ENCODE results near the gene TOMM5. TPM values are rescaled to one million over a fixed set of nuclear protein-coding genes. Genes with fewer than 3 reads are reported as not detected.

Gene TOMM5
- total RNA-seq, 1 donor from 2014 or later, result 103 TPM

DNA sequence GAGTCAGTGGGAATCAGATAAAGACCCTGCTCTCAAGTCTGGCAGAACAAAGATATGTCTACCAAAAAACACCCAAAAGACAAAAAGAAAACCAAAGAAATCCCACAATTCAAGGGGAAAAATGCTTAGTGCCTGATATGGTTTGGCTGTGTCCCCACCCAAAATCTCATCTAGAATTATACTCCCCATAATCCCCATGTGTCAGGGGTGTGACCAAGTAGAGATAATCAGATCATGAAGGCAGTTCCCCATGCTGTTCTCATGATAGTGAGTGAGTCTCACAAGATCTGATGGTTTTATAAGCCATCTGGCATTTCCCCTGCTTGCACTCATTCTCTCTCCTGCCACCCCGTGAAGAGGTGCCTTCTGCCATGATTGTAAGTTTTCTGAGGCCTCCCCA lies 29.6 kb downstream of the TOMM5 start:
- Mint-ChIP-seq H3K4me3 (ENCODE audit: low read depth) (no peak overlapping the region), H3K27ac (no peak overlapping the region), H3K36me3 (ENCODE audit: insufficient read depth) (peaks cover 23% of the 10 kb centered on the region), H3K4me1 (ENCODE audit: low read depth) (no peaks in the 10 kb centered on the region), H3K9me3 (ENCODE audit: low read depth) (peaks cover 11% of the 10 kb centered on the region), H3K27me3 (no peaks in the 10 kb centered on the region)
- DNase-seq (ENCODE audit: low spot score, unreplicated experiment), result no peak
- TF ChIP-seq CTCF (IDR thresholded peaks at IDR 0.05; ENCODE audit: unreplicated experiment), result no peak

DNA sequence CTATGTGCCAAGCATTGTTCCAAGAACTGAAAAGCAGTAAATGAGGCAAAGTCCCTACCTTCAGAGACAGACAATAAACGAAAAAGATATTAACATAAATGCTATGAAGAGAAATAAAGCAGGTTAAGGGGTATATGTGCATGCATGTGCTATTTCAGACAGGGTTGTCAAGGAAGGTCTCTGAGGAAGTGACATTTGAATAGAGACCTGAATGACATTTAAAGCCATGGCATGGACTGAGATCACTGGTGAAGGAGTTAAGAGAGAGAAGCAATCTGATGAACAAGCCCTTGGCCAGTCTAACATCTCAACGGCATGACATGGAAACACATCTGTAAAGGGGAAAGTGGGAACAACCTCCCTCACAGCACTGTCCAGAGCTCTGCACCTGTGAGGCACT lies 30.7 kb downstream of the TOMM5 start:
- Mint-ChIP-seq H3K27ac (no peak overlapping the region), H3K36me3 (ENCODE audit: insufficient read depth) (peaks cover 21% of the 10 kb centered on the region), H3K4me1 (ENCODE audit: low read depth) (no peaks in the 10 kb centered on the region), H3K27me3 (no peaks in the 10 kb centered on the region), H3K4me3 (ENCODE audit: low read depth) (no peak overlapping the region), H3K9me3 (ENCODE audit: low read depth) (peaks cover 11% of the 10 kb centered on the region)
- DNase-seq (ENCODE audit: low spot score, unreplicated experiment), result no peak
- TF ChIP-seq CTCF (IDR thresholded peaks at IDR 0.05; ENCODE audit: unreplicated experiment), result no peak

GRCh38 chr9:37559855-37560592 lies 32.4 kb downstream of the TOMM5 start:
- no peak for DNase-seq (ENCODE audit: low spot score, unreplicated experiment)
- peaks cover 7% of the 10 kb centered on the region for H3K9me3 Mint-ChIP-seq (ENCODE audit: low read depth)
- H3K27ac Mint-ChIP-seq, result no peak overlapping the region
- TF ChIP-seq CTCF (IDR thresholded peaks at IDR 0.05; ENCODE audit: unreplicated experiment), result no peak
- no peaks in the 10 kb centered on the region for H3K4me1 Mint-ChIP-seq (ENCODE audit: low read depth)
- peaks cover 19% of the 10 kb centered on the region for H3K36me3 Mint-ChIP-seq (ENCODE audit: insufficient read depth)
- H3K27me3 Mint-ChIP-seq, result no peaks in the 10 kb centered on the region
- no peak overlapping the region for H3K4me3 Mint-ChIP-seq (ENCODE audit: low read depth)

GRCh38 chr9:37559125-37559524 lies 33.3 kb downstream of the TOMM5 start:
- Mint-ChIP-seq H3K27ac (no peak overlapping the region), H3K4me3 (ENCODE audit: low read depth) (no peak overlapping the region), H3K4me1 (ENCODE audit: low read depth) (no peaks in the 10 kb centered on the region), H3K27me3 (no peaks in the 10 kb centered on the region), H3K36me3 (ENCODE audit: insufficient read depth) (peaks cover 11% of the 10 kb centered on the region), H3K9me3 (ENCODE audit: low read depth) (peaks cover 6% of the 10 kb centered on the region)
- no peak for TF ChIP-seq CTCF (IDR thresholded peaks at IDR 0.05; ENCODE audit: unreplicated experiment)
- no peak for DNase-seq (ENCODE audit: low spot score, unreplicated experiment)

DNA sequence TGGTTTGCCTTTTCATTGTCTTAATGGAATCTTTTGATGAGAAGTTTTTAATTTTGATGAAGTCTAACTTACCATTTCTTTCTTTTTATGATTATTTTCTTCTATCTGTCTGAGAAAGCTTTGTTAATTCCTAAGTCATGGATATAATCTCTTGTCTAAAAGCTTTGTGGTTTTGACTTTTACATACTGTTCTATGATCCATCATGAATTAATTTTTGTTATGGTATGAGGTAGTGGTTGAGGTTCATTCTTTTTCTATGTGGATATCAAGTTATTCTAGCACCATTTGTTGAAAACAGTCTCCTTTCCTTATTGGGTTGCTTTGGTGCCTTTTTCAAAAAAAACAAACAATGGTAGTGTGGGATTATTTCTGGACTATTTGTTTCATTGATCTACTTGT lies 36.6 kb downstream of the TOMM5 start:
- no peak overlapping the region for H3K27ac Mint-ChIP-seq
- no peaks in the 10 kb centered on the region for H3K4me1 Mint-ChIP-seq (ENCODE audit: low read depth)
- H3K4me3 Mint-ChIP-seq (ENCODE audit: low read depth), result no peak overlapping the region
- TF ChIP-seq CTCF (IDR thresholded peaks at IDR 0.05; ENCODE audit: unreplicated experiment), result no peak
- no peaks in the 10 kb centered on the region for H3K27me3 Mint-ChIP-seq
- DNase-seq (ENCODE audit: low spot score, unreplicated experiment), result no peak
- H3K9me3 Mint-ChIP-seq (ENCODE audit: low read depth), result no peaks in the 10 kb centered on the region
- H3K36me3 Mint-ChIP-seq (ENCODE audit: insufficient read depth), result peaks cover 2% of the 10 kb centered on the region

Measured in progenitor cell of endocrine pancreas (in vitro differentiated cells).